ENCODE measurements around the gene ITGBL1. TPM values are rescaled to one million over a fixed set of nuclear protein-coding genes. Genes with fewer than 3 reads are reported as not detected.
A peak's percentile ranks its signal among the peaks of the same experiment; 100 is the strongest.

ITGBL1 gene
- total and polyA plus RNA-seq, 2 of the 4 experiments (the other 2 are of a cell fraction): 22.2 to 24.2 TPM

- dilution Hi-C loops (cut with HindIII; ENCODE audit: low sequenced_read_pairs, unreplicated experiment): no loop called here
- Histone ChIP-seq H3K4me1 (ENCODE audit: control insufficient read depth, insufficient read depth, low read length) (no peaks in the 10 kb centered on the region), H2AK5ac (ENCODE audit: low read depth, low read length) (no peak overlapping the region), H2AFZ (replicated peaks; ENCODE audit: low read length, poor library complexity) (no peak overlapping the region), H3K18ac (ENCODE audit: low read depth, low read length) (no peak overlapping the region), H3K9me1 (ENCODE audit: insufficient read depth, low read length) (no peaks in the 10 kb centered on the region), H2AK9ac (replicated peaks; ENCODE audit: low read depth, low read length, poor library complexity) (no peak overlapping the region), H4K5ac (ENCODE audit: low read depth, low read length) (no peak overlapping the region), H2BK20ac (ENCODE audit: low read depth, low read length) (no peak overlapping the region), H2BK5ac (ENCODE audit: low read depth, low read length, poor library complexity, severe bottlenecking) (no peak overlapping the region), H3K4me3 (ENCODE audit: insufficient read depth, low read depth, low read length) (no peak overlapping the region), H3K56ac (ENCODE audit: extremely low read depth, insufficient read depth, low read length) (no peak overlapping the region), H4K8ac (ENCODE audit: low read depth in 2 of 2, low read length in 2 of 2) (no peak overlapping the region), H3K23ac (ENCODE audit: low read depth, low read length) (no peak overlapping the region), H3K36me3 (ENCODE audit: control insufficient read depth, insufficient read depth, low read length) (no peaks in the 10 kb centered on the region), H3K9me3 (ENCODE audit: control insufficient read depth, insufficient read depth, low read length) (no peaks in the 10 kb centered on the region), H4K20me1 (ENCODE audit: insufficient read depth, low read length) (no peaks in the 10 kb centered on the region), H2BK120ac (ENCODE audit: low read depth, low read length) (no peak overlapping the region), H3K4ac (ENCODE audit: low read depth, low read length) (no peak overlapping the region), H3K4me2 (ENCODE audit: low read depth, low read length) (no peak overlapping the region), H3K27me3 (ENCODE audit: control insufficient read depth, insufficient read depth, low read length) (no peaks in the 10 kb centered on the region), H3K14ac (replicated peaks; ENCODE audit: low read depth, low read length) (no peak overlapping the region), H3K79me1 (ENCODE audit: low read depth in 1 of 2, low read length in 2 of 2) (no peaks in the 10 kb centered on the region), H3K9ac (ENCODE audit: low read depth, low read length) (no peak overlapping the region), H2BK15ac (ENCODE audit: low read depth, low read length) (no peak overlapping the region), H3K27ac (ENCODE audit: insufficient read depth, low read length) (no peak overlapping the region), H4K91ac (ENCODE audit: insufficient read depth, low read depth, low read length) (no peak overlapping the region)
- ATAC-seq (ENCODE audit: low read depth) (no peak), DNase-seq (no peak)
- TF ChIP-seq BHLHE40 (IDR thresholded peaks at IDR 0.05; ENCODE audit: low read depth, low read length) (no peak), MXI1 (IDR thresholded peaks at IDR 0.05; ENCODE audit: borderline replicate concordance, low read depth, low read length) (no peak), USF2 (IDR thresholded peaks at IDR 0.05; ENCODE audit: low read depth, low read length) (no peak), CEBPB (IDR thresholded peaks at IDR 0.05; ENCODE audit: low read depth, low read length) (peak; percentile 76), RAD21 (IDR thresholded peaks at IDR 0.05; ENCODE audit: low read length) (no peak), MAFK (IDR thresholded peaks at IDR 0.05; ENCODE audit: low read depth, low read length) (no peak), POLR2A (IDR thresholded peaks at IDR 0.05; ENCODE audit: low read depth, low read length) (no peak)
- CTCF ChIA-PET: no interaction called here
- POLR2A ChIA-PET (ENCODE audit: unreplicated experiment): no interaction called here
- BruUV-seq (replicated peaks): no TSS peak
- intact Hi-C loops (cut with micrococcal nuclease): no loop called here
- no CpG with 5 or more reads among the region's 1 CpG for WGBS, 2 experiments (ENCODE audit: extremely low coverage in 2 of 2, insufficient read length in 1 of 2)
- in situ Hi-C loops (cut with MboI; ENCODE audit: low sequenced_read_pairs): no loop called here
Measured at GRCh38 chr13:101406791-101407190, 45.7 kb upstream of the ITGBL1 start.

Measured in IMR-90 (cell line).